Esophagus muscularis mucosa (tissue), 3 donors: ENCODE measurements around the gene UBE2V1.

ENCODE experiments used
- CTCF ChIP-seq, 3 experiments: fragments of 200-600 bp in 2 of 3; fragments of 450-650 bp in 1 of 3; sonication (generic) in 2 of 3; IDR thresholded peaks; one replicate each; pipeline ENCODE4 v1.5.1; 2017 to 2019; ENCODE audit warnings: antibody characterized with exemption in 3 of 3, mild to moderate bottlenecking in 2 of 3, moderate library complexity in 1 of 3
- POLR2A ChIP-seq: fragments of 450-650 bp; IDR thresholded peaks from one replicate; pipeline ENCODE4 v1.6.1; 2017; ENCODE audit warnings: antibody characterized with exemption, moderate library complexity, mild to moderate bottlenecking, low read depth
- POLR2AphosphoS5 ChIP-seq, 2 donors: sonication (generic); formaldehyde crosslinking; IDR thresholded peaks; one replicate each; pipeline ENCODE4 v1.6.1; 2017; ENCODE audit warnings: antibody characterized with exemption in 2 of 2

GRCh38 chr20:50054626-50055511 is 58.1 kb downstream of the UBE2V1 start:
- no peak for TF ChIP-seq POLR2A
- no peak for TF ChIP-seq CTCF (IDR thresholded peaks at IDR 0.05)
- no peak for TF ChIP-seq POLR2AphosphoS5 (IDR thresholded peaks at IDR 0.05)
